SK-N-SH treated with all-trans-retinoic acid at 6 μM for 48 hours (cell line): Measurements from ENCODE around the gene SCO2.
A peak's percentile ranks its signal among the peaks of the same experiment; 100 is the strongest.

ENCODE experiments used
- ATAC-seq: fragments of 200-7000 bp; cut with Tn5 transposase; 3 replicates; pipeline ENCODE4 v1.9.1; 2020; ENCODE audit warnings: mild to moderate bottlenecking, moderate library complexity
- ARNTL ChIP-seq: fragments of 450-650 bp; formaldehyde crosslinking; IDR thresholded peaks from 2 replicates; pipeline ENCODE4 v1.5.0; 2020; ENCODE audit warnings: low read depth, mild to moderate bottlenecking, moderate library complexity, borderline replicate concordance
- BACH2 ChIP-seq: fragments of 250-450 bp; sonication (Bioruptor Pico); IDR thresholded peaks from 2 replicates; pipeline ENCODE4 v1.9.0; 2021; ENCODE audit warnings: mild to moderate bottlenecking, borderline replicate concordance
- CREB5 ChIP-seq: fragments of 250-450 bp; sonication (Bioruptor Pico); IDR thresholded peaks from 2 replicates; pipeline ENCODE4 v1.5.1; 2020; ENCODE audit warnings: low read depth, mild to moderate bottlenecking, moderate library complexity
- CSDC2 ChIP-seq: fragments of 250-450 bp; sonication (Bioruptor Pico); IDR thresholded peaks from 2 replicates; pipeline ENCODE4 v1.5.0; 2020; ENCODE audit warnings: mild to moderate bottlenecking, moderate library complexity
- CSRNP3 ChIP-seq: fragments of 250-450 bp; sonication (Bioruptor Pico); IDR thresholded peaks from 2 replicates; pipeline ENCODE4 v1.5.1; 2021; ENCODE audit warnings: mild to moderate bottlenecking, moderate library complexity
- ESRRG ChIP-seq: fragments of 250-450 bp; sonication (Bioruptor Pico); IDR thresholded peaks from 2 replicates; pipeline ENCODE4 v1.6.1; 2021; ENCODE audit warnings: mild to moderate bottlenecking
- GLIS3 ChIP-seq: fragments of 250-450 bp; sonication (Bioruptor Pico); IDR thresholded peaks from 2 replicates; pipeline ENCODE4 v1.5.0; 2020; ENCODE audit warnings: mild to moderate bottlenecking, moderate library complexity
- ISL1 ChIP-seq: fragments of 250-450 bp; sonication (Bioruptor Pico); IDR thresholded peaks from 2 replicates; pipeline ENCODE4 v2.1.2; 2022; ENCODE audit warnings: mild to moderate bottlenecking, moderate library complexity
- OSR1 ChIP-seq: fragments of 250-450 bp; sonication (Bioruptor Pico); IDR thresholded peaks from 2 replicates; pipeline ENCODE4 v1.8.0; 2022; ENCODE audit warnings: moderate library complexity, mild to moderate bottlenecking, inconsistent platforms
- PATZ1 ChIP-seq: fragments of 250-450 bp; sonication (Bioruptor Pico); IDR thresholded peaks from 2 replicates; pipeline ENCODE4 v1.8.0; 2020; ENCODE audit warnings: mild to moderate bottlenecking, moderate library complexity, borderline replicate concordance
- POU6F1 ChIP-seq: fragments of 250-450 bp; sonication (Bioruptor Pico); IDR thresholded peaks from 2 replicates; pipeline ENCODE4 v1.8.0; 2021; ENCODE audit warnings: low read depth, mild to moderate bottlenecking, moderate library complexity, borderline replicate concordance
- PPARA ChIP-seq: fragments of 250-450 bp; sonication (Bioruptor Pico); IDR thresholded peaks from 2 replicates; pipeline ENCODE4 v1.5.0; 2020; ENCODE audit warnings: mild to moderate bottlenecking, borderline replicate concordance
- SNAI2 ChIP-seq: fragments of 250-450 bp; sonication (Bioruptor Pico); IDR thresholded peaks from 2 replicates; pipeline ENCODE4 v1.5.0; 2020; ENCODE audit warnings: mild to moderate bottlenecking, moderate library complexity
- TOX ChIP-seq: fragments of 250-450 bp; sonication (Bioruptor Pico); IDR thresholded peaks from 2 replicates; pipeline ENCODE4 v1.8.0; 2021; ENCODE audit warnings: mild to moderate bottlenecking, moderate library complexity, borderline replicate concordance
- ZC3H10 ChIP-seq: fragments of 250-450 bp; sonication (Bioruptor Pico); IDR thresholded peaks from 2 replicates; pipeline ENCODE4 v1.5.1; 2021; ENCODE audit warnings: mild to moderate bottlenecking, moderate library complexity
- ZFP3 ChIP-seq: fragments of 250-450 bp; sonication (Bioruptor Pico); IDR thresholded peaks from 2 replicates; pipeline ENCODE4 v1.5.0; 2020; ENCODE audit warnings: mild to moderate bottlenecking, moderate library complexity
- ZFP30 ChIP-seq: fragments of 450-650 bp; formaldehyde crosslinking; IDR thresholded peaks from 2 replicates; pipeline ENCODE4 v1.5.0; 2022; ENCODE audit warnings: mild to moderate bottlenecking, moderate library complexity
- ZNF565 ChIP-seq: fragments of 450-650 bp; formaldehyde crosslinking; conservative IDR thresholded peaks from 2 replicates; pipeline ENCODE4 v1.5.0; 2020; ENCODE audit warnings: low read depth, mild to moderate bottlenecking, moderate library complexity
- ZNF70 ChIP-seq: fragments of 450-650 bp; formaldehyde crosslinking; IDR thresholded peaks from 2 replicates; pipeline ENCODE4 v1.5.0; 2020; ENCODE audit warnings: mild to moderate bottlenecking, moderate library complexity
- ZNF8 ChIP-seq: fragments of 450-650 bp; formaldehyde crosslinking; IDR thresholded peaks from 2 replicates; pipeline ENCODE4 v1.5.0; 2020; ENCODE audit warnings: mild to moderate bottlenecking, moderate library complexity

The SCO2 gene

GRCh38 chr22:50500452-50500851, 24.9 kb downstream of the SCO2 start (continued):
- TF ChIP-seq GLIS3 (no peak), ZC3H10 (CRISPR knock-in tag) (no peak), CSDC2 (no peak)
- TF ChIP-seq, all 23 proteins: peak for 0

- TF ChIP-seq CSRNP3 (CRISPR knock-in tag) (no peak), ZNF70 (CRISPR knock-in tag) (no peak), ISL1 (no peak), POU6F1 (no peak), ZNF8 (CRISPR knock-in tag) (no peak), ZFP30 (no peak), ARNTL (no peak), CREB5 (CRISPR knock-in tag) (no peak), ESRRG (CRISPR knock-in tag) (no peak)
- peak; percentile 95 for ATAC-seq
Observed at GRCh38 chr22:50498322-50498890, 27.0 kb downstream of the SCO2 start.

- no peak for ATAC-seq
Observed at GRCh38 chr22:50497093-50497492, 28.3 kb downstream of the SCO2 start.

More at GRCh38 chr22:50497093-50497492, 28.3 kb downstream of the SCO2 start:
- TF ChIP-seq PATZ1 (no peak), SNAI2 (CRISPR knock-in tag) (no peak), ZNF565 (CRISPR knock-in tag) (no peak), PPARA (no peak), TOX (CRISPR knock-in tag) (no peak), POU6F1 (no peak), GLIS3 (no peak), ARNTL (no peak), OSR1 (no peak), ZFP30 (no peak), ISL1 (no peak), ZFP3 (CRISPR knock-in tag) (no peak), BACH2 (no peak)
- TF ChIP-seq, all 23 proteins: peak for 0
